Neuron (in vitro differentiated cells): ENCODE data around the gene ZNF20.
A peak's percentile ranks its signal among the peaks of the same experiment; 100 is the strongest.
"Not testable (repeated sequence)": the region's sequence is repeated elsewhere in the genome, so short reads cannot be mapped to it uniquely, and the experiment has no call there.

Source experiments
- H2AFZ ChIP-seq: one replicate; pipeline ENCODE4 v1.6.1; 2013; ENCODE audit warnings: low read depth, mild to moderate bottlenecking, inconsistent platforms, low read length, moderate library complexity
- H3K27me3 ChIP-seq: one replicate; pipeline ENCODE4 v1.6.1; 2013; ENCODE audit warnings: low read length; ENCODE audit not compliant: insufficient read depth
- H3K36me3 ChIP-seq: one replicate; pipeline ENCODE4 v1.6.1; 2013; ENCODE audit warnings: low read length; ENCODE audit not compliant: insufficient read depth
- H3K4me1 ChIP-seq: one replicate; pipeline ENCODE4 v1.6.1; 2013; ENCODE audit warnings: low read length; ENCODE audit not compliant: insufficient read depth
- H3K4me3 ChIP-seq: 2 replicates; pipeline ENCODE4 v1.5.1; 2013; ENCODE audit warnings: mild to moderate bottlenecking, low read length, moderate library complexity
- H3K9me3 ChIP-seq: one replicate; pipeline ENCODE4 v1.6.1; 2013; ENCODE audit warnings: low read length

The ZNF20 gene

GRCh38 chr19:12140545-12141404, 625 bp upstream of the ZNF20 start:
- Histone ChIP-seq H3K36me3 (peaks cover 60% of the 10 kb centered on the region), H2AFZ (no peak overlapping the region), H3K4me1 (peaks cover 18% of the 10 kb centered on the region), H3K4me3 (peak overlapping the region; percentile 89), H3K27me3 (no peaks in the 10 kb centered on the region), H3K9me3 (peaks cover 32% of the 10 kb centered on the region)

- Histone ChIP-seq H2AFZ (no peak overlapping the region), H3K27me3 (no peaks in the 10 kb centered on the region), H3K4me3 (peak overlapping the region; percentile 89), H3K9me3 (peaks cover 34% of the 10 kb centered on the region), H3K36me3 (peaks cover 59% of the 10 kb centered on the region), H3K4me1 (peaks cover 18% of the 10 kb centered on the region)
Observed at GRCh38 chr19:12139269-12139668, 881 bp downstream of the ZNF20 start.

GRCh38 chr19:12137221-12137940, 2.8 kb downstream of the ZNF20 start:
- H3K36me3 ChIP-seq = peaks cover 65% of the 10 kb centered on the region
- no peaks in the 10 kb centered on the region for H3K27me3 ChIP-seq
- peaks cover 18% of the 10 kb centered on the region for H3K4me1 ChIP-seq
- peaks cover 49% of the 10 kb centered on the region for H3K9me3 ChIP-seq
- no peak overlapping the region for H2AFZ ChIP-seq
- no peak overlapping the region for H3K4me3 ChIP-seq

GRCh38 chr19:12133069-12133468, 7.1 kb downstream of the ZNF20 start:
- Histone ChIP-seq H3K36me3 (peaks cover 71% of the 10 kb centered on the region), H3K27me3 (no peaks in the 10 kb centered on the region), H3K9me3 (peaks cover 59% of the 10 kb centered on the region), H3K4me1 (peaks cover under 1% of the 10 kb centered on the region), H2AFZ (no peak overlapping the region), H3K4me3 (no peak overlapping the region)

GRCh38 chr19:12126707-12127106, 13.4 kb downstream of the ZNF20 start:
- Histone ChIP-seq H3K36me3 (peaks cover 13% of the 10 kb centered on the region), H3K9me3 (peaks cover 12% of the 10 kb centered on the region), H3K4me1 (no peaks in the 10 kb centered on the region), H3K4me3 (no peak overlapping the region), H2AFZ (no peak overlapping the region), H3K27me3 (no peaks in the 10 kb centered on the region)

- Histone ChIP-seq H3K4me1 (no peaks in the 10 kb centered on the region), H3K27me3 (no peaks in the 10 kb centered on the region), H3K36me3 (peaks cover 42% of the 10 kb centered on the region), H3K4me3 (no peak overlapping the region), H3K9me3 (peaks cover 40% of the 10 kb centered on the region), H2AFZ (no peak overlapping the region)
Observed at GRCh38 chr19:12117201-12117970, 22.8 kb downstream of the ZNF20 start.

- no peak overlapping the region for H2AFZ ChIP-seq
- no peaks in the 10 kb centered on the region for H3K4me1 ChIP-seq
- H3K27me3 ChIP-seq = no peaks in the 10 kb centered on the region
- H3K4me3 ChIP-seq = no peak overlapping the region
- peaks cover 75% of the 10 kb centered on the region for H3K36me3 ChIP-seq
- peaks cover 70% of the 10 kb centered on the region for H3K9me3 ChIP-seq
Observed at GRCh38 chr19:12113121-12113520, 27.0 kb downstream of the ZNF20 start.

- H3K4me1 ChIP-seq = no peaks in the 10 kb centered on the region
- H3K27me3 ChIP-seq = no peaks in the 10 kb centered on the region
- H3K36me3 ChIP-seq = peaks cover 75% of the 10 kb centered on the region
- H2AFZ ChIP-seq = no peak overlapping the region
- peaks cover 70% of the 10 kb centered on the region for H3K9me3 ChIP-seq
- no peak overlapping the region for H3K4me3 ChIP-seq
Observed at GRCh38 chr19:12112701-12113100, 27.4 kb downstream of the ZNF20 start.

GRCh38 chr19:12111943-12112637, 28.1 kb downstream of the ZNF20 start:
- no peak overlapping the region for H3K4me3 ChIP-seq

GRCh38 chr19:12111176-12111575, 29.0 kb downstream of the ZNF20 start:
- no peaks in the 10 kb centered on the region for H3K4me1 ChIP-seq
- H3K4me3 ChIP-seq = no peak overlapping the region
- no peak overlapping the region for H2AFZ ChIP-seq
- peaks cover 68% of the 10 kb centered on the region for H3K9me3 ChIP-seq
- no peaks in the 10 kb centered on the region for H3K27me3 ChIP-seq
- H3K36me3 ChIP-seq = peaks cover 71% of the 10 kb centered on the region

More at GRCh38 chr19:12111943-12112637, 28.1 kb downstream of the ZNF20 start:
- peaks cover 71% of the 10 kb centered on the region for H3K36me3 ChIP-seq
- H3K4me1 ChIP-seq = no peaks in the 10 kb centered on the region
- no peak overlapping the region for H2AFZ ChIP-seq
- H3K9me3 ChIP-seq = peaks cover 66% of the 10 kb centered on the region
- H3K27me3 ChIP-seq = no peaks in the 10 kb centered on the region

- peaks cover 20% of the 10 kb centered on the region for H3K9me3 ChIP-seq
- not testable (repeated sequence) for H3K27me3 ChIP-seq, H3K4me1 ChIP-seq, H3K4me3 ChIP-seq, H2AFZ ChIP-seq, H3K36me3 ChIP-seq
Observed at GRCh38 chr19:12103909-12104308, 36.2 kb downstream of the ZNF20 start.

GRCh38 chr19:12098040-12098439, 42.1 kb downstream of the ZNF20 start:
- no peak overlapping the region for H2AFZ ChIP-seq
- H3K9me3 ChIP-seq = peaks cover 33% of the 10 kb centered on the region
- no peaks in the 10 kb centered on the region for H3K4me1 ChIP-seq
- peaks cover 28% of the 10 kb centered on the region for H3K36me3 ChIP-seq
- no peaks in the 10 kb centered on the region for H3K27me3 ChIP-seq
- no peak overlapping the region for H3K4me3 ChIP-seq
